ENCODE data around the gene COA1. TPM values are rescaled to one million over a fixed set of nuclear protein-coding genes. Genes with fewer than 3 reads are reported as not detected.

Gene COA1
- total RNA-seq, 4 donors from 2014 or later, result 35.3 to 775 (median 40.0) TPM

DNA sequence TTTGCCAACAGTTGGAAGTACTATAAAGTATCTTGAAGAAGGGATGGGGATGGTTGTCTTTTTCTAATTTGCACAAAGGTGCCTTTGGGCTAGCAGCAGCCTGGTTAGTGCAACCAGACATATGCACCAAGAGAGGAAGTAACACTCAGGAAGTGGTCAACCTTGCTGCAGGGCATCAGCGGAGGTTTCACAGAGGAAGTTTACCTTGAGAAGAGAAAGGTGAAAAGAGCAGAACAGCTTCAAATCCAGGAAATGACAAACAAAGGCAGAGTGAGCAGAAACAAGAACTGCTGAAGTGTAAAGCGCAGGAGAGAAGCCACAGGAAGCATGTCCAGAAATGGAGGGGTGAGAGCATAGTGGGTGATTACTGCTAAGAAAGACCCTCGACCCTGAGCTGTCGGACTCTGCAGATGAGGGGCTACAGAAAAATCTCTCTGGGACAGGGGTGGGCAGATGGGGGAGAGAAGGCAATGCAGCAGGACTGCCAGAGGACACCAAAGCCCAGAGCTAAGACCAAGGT lies 79.5 kb downstream of the COA1 start:
- peaks cover 5% of the 10 kb centered on the region for H3K36me3 ChIP-seq
- H3K27me3 ChIP-seq, result no peaks in the 10 kb centered on the region
- H3K27ac ChIP-seq, result peak overlapping the region; percentile 13
- DNase-seq (ENCODE audit: low spot score in 2 of 2), result no peak
- 88% methylated on average over 4 of the region's 4 CpGs for WGBS
- TF ChIP-seq CTCF (IDR thresholded peaks at IDR 0.05), result no peak
- no peaks in the 10 kb centered on the region for H3K9me3 ChIP-seq
- no peak overlapping the region for H3K4me3 ChIP-seq
- peaks cover 61% of the 10 kb centered on the region for H3K4me1 ChIP-seq

- H3K4me1 ChIP-seq, result peaks cover 61% of the 10 kb centered on the region
- WGBS, result 23% methylated on average over 8 of the region's 8 CpGs
- H3K9me3 ChIP-seq, result no peaks in the 10 kb centered on the region
- no peaks in the 10 kb centered on the region for H3K27me3 ChIP-seq
- TF ChIP-seq POLR2A (IDR thresholded peaks at IDR 0.05), result no peak
- TF ChIP-seq POLR2AphosphoS5 (IDR thresholded peaks at IDR 0.05), result peak in 1 of 3 donors; percentile 11
- no peak for TF ChIP-seq EP300 (IDR thresholded peaks at IDR 0.05)
- peaks cover 12% of the 10 kb centered on the region for H3K36me3 ChIP-seq
- DNase-seq (ENCODE audit: low spot score in 2 of 2), result no peak
- H3K4me3 ChIP-seq, result no peak overlapping the region
- H3K27ac ChIP-seq, result peak overlapping the region; percentile 89
Observed at GRCh38 chr7:43648473-43649406, 80.6 kb downstream of the COA1 start.

DNA sequence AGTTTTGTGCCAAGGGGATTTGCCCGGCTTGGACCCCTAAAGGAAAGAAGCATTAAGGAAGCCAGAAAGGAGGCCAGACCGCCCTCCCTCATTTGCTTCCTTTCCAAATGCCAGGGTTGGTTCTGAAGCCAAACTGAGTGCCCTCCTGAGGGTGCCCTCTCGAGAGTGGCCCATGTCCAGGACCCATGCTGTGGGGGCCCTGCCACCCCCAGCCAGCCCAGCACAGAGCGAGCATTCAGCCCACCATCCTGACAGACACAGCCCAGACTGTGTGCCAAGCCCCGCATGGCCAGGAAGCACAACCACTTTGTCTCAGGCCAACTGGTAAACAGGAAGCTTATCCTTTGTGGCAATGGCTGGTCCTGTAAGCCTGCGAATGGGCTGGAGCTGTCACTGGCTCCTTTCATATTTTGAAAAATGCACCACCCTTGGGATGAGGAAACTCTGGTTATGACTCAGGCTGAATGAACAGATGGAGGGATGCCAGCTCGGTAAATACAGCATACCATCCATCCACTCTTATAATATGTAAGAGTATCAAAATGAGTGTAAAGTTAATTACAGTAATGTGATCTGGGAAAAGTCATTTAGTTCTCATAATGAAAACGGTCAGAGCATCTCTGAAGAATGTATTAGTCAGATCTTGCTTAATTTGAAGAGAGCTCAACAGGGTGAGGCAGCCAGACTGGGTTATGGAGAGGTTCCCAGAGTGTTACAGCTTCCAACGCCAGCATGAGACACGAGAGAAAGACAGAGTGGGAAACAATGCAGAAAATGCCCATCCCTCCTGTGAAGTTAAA lies 81.5 kb downstream of the COA1 start:
- H3K27ac ChIP-seq, result peak overlapping the region; percentile 89
- H3K4me1 ChIP-seq, result peaks cover 61% of the 10 kb centered on the region
- WGBS, result 10% methylated on average over 7 of the region's 10 CpGs
- H3K27me3 ChIP-seq, result no peaks in the 10 kb centered on the region
- H3K4me3 ChIP-seq, result no peak overlapping the region
- H3K36me3 ChIP-seq, result peaks cover 20% of the 10 kb centered on the region
- TF ChIP-seq CTCF (IDR thresholded peaks at IDR 0.05) (no peak), POLR2AphosphoS5 (IDR thresholded peaks at IDR 0.05) (peak in 2 of 3 donors; percentile 45 to 62)
- no peaks in the 10 kb centered on the region for H3K9me3 ChIP-seq
- peak; percentile 80 to 81 for DNase-seq (ENCODE audit: low spot score in 2 of 2)

GRCh38 chr7:43647339-43647672 lies 82.0 kb downstream of the COA1 start:
- Histone ChIP-seq H3K9me3 (no peaks in the 10 kb centered on the region), H3K36me3 (peaks cover 22% of the 10 kb centered on the region), H3K4me3 (no peak overlapping the region), H3K27ac (peak overlapping the region; percentile 89), H3K27me3 (no peaks in the 10 kb centered on the region), H3K4me1 (peaks cover 61% of the 10 kb centered on the region)
- no peak for TF ChIP-seq POLR2A (IDR thresholded peaks at IDR 0.05)
- no peak for TF ChIP-seq EP300 (IDR thresholded peaks at IDR 0.05)
- TF ChIP-seq CTCF (IDR thresholded peaks at IDR 0.05), result no peak
- no peak for TF ChIP-seq POLR2AphosphoS5 (IDR thresholded peaks at IDR 0.05)
- DNase-seq (ENCODE audit: low spot score in 2 of 2), result no peak
- WGBS, result 43% methylated on average over 7 of the region's 7 CpGs

GRCh38 chr7:43646603-43647338 lies 82.6 kb downstream of the COA1 start:
- no peak overlapping the region for H3K4me3 ChIP-seq
- WGBS, result 61% methylated on average over 8 of the region's 8 CpGs
- no peak for DNase-seq (ENCODE audit: low spot score in 2 of 2)
- peak overlapping the region; percentile 89 for H3K27ac ChIP-seq
- no peaks in the 10 kb centered on the region for H3K9me3 ChIP-seq
- no peaks in the 10 kb centered on the region for H3K27me3 ChIP-seq
- TF ChIP-seq POLR2A (IDR thresholded peaks at IDR 0.05) (no peak), EP300 (IDR thresholded peaks at IDR 0.05) (no peak), POLR2AphosphoS5 (IDR thresholded peaks at IDR 0.05) (no peak), CTCF (IDR thresholded peaks at IDR 0.05) (no peak)
- H3K36me3 ChIP-seq, result peaks cover 25% of the 10 kb centered on the region
- H3K4me1 ChIP-seq, result peaks cover 57% of the 10 kb centered on the region
